Muscle of arm (tissue), 12 donors: ENCODE results near the gene OSTF1. TPM values are rescaled to one million over a fixed set of nuclear protein-coding genes. Genes with fewer than 3 reads are reported as not detected.

ENCODE experiments used
- DNase-seq: peaks from one replicate; pipeline ENCODE4 v3.0.0-alpha.2; 2013
- polyA plus RNA-seq, 12 donors: library from polyadenylated mRNA; unstranded; fragments of 120-200 nt; gene quantifications; one replicate each; pipeline ENCODE4 v1.2.1, GENCODE V29; 2013; ENCODE audit not compliant: insufficient read length in 12 of 12

The OSTF1 gene
- polyA plus RNA-seq, 12 donors = 14.3 to 36.0 (median 20.4) TPM; not detected in 1

GRCh38 chr9:75083188-75083970 is 4.9 kb upstream of the OSTF1 start:
- DNase-seq = no peak

- no peak for DNase-seq
Observed at GRCh38 chr9:75084081-75084672, 4.1 kb upstream of the OSTF1 start.

GRCh38 chr9:75085640-75086039 is 2.7 kb upstream of the OSTF1 start:
- DNase-seq = no peak

- no peak for DNase-seq
Observed at GRCh38 chr9:75086541-75087288, 1.6 kb upstream of the OSTF1 start.

GRCh38 chr9:75087289-75087823 is 958 bp upstream of the OSTF1 start:
- peak; percentile 30 for DNase-seq

GRCh38 chr9:75088646-75089372 is 495 bp downstream of the OSTF1 start:
- DNase-seq = peak; percentile 57

- DNase-seq = no peak
Observed at GRCh38 chr9:75089373-75089766, 1.1 kb downstream of the OSTF1 start.

- DNase-seq = no peak
Observed at GRCh38 chr9:75090579-75090978, 2.3 kb downstream of the OSTF1 start.

GRCh38 chr9:75092766-75093165 is 4.5 kb downstream of the OSTF1 start:
- no peak for DNase-seq

GRCh38 chr9:75096796-75097195 is 8.5 kb downstream of the OSTF1 start:
- DNase-seq = no peak

GRCh38 chr9:75101004-75101588 is 12.8 kb downstream of the OSTF1 start:
- no peak for DNase-seq

GRCh38 chr9:75102177-75102790 is 14.0 kb downstream of the OSTF1 start:
- DNase-seq = no peak

GRCh38 chr9:75104607-75105006 is 16.3 kb downstream of the OSTF1 start:
- no peak for DNase-seq

- DNase-seq = no peak
Observed at GRCh38 chr9:75105019-75105540, 16.8 kb downstream of the OSTF1 start.

- DNase-seq = no peak
Observed at GRCh38 chr9:75105841-75106240, 17.5 kb downstream of the OSTF1 start.

- DNase-seq = no peak
Observed at GRCh38 chr9:75106857-75107256, 18.5 kb downstream of the OSTF1 start.

- DNase-seq = no peak
Observed at GRCh38 chr9:75108571-75108970, 20.3 kb downstream of the OSTF1 start.

- no peak for DNase-seq
Observed at GRCh38 chr9:75109210-75109839, 21.0 kb downstream of the OSTF1 start.

GRCh38 chr9:75111019-75111622 is 22.8 kb downstream of the OSTF1 start:
- DNase-seq = no peak

- no peak for DNase-seq
Observed at GRCh38 chr9:75112789-75113188, 24.5 kb downstream of the OSTF1 start.
